HG03135 (cell line): ENCODE results near the gene S100A6.
"Not testable (repeated sequence)": the region's sequence is repeated elsewhere in the genome, so short reads cannot be mapped to it uniquely, and the experiment has no call there.

Experiments
- ATAC-seq: cut with Tn5 transposase; IDR thresholded peaks from one replicate; pipeline ENCODE4 v1.9.1; 2021; ENCODE audit warnings: mild to moderate bottlenecking, moderate library complexity; ENCODE audit not compliant: unreplicated experiment

Gene S100A6

GRCh38 chr1:153565529-153566374, 30.0 kb upstream of the S100A6 start, which contains the start of gene S100A2:
S100A2 (minus strand) TSS chr1:153565844; CDS start chr1:153563877, 1,967 bp downstream.
- no peak for ATAC-seq

- no peak for ATAC-seq
Measured at GRCh38 chr1:153563991-153564390, 28.2 kb upstream of the S100A6 start.

- ATAC-seq = no peak
Measured at GRCh38 chr1:153563483-153563901, 27.7 kb upstream of the S100A6 start.

- not testable (repeated sequence) for ATAC-seq
Measured at GRCh38 chr1:153562021-153562420, 26.2 kb upstream of the S100A6 start.

- ATAC-seq = no peak
Measured at GRCh38 chr1:153561466-153561985, 25.7 kb upstream of the S100A6 start.

GRCh38 chr1:153560771-153561465, 25.1 kb upstream of the S100A6 start:
- no peak for ATAC-seq

- ATAC-seq = no peak
Measured at GRCh38 chr1:153560241-153560640, 24.4 kb upstream of the S100A6 start.

- ATAC-seq = no peak
Measured at GRCh38 chr1:153557877-153558276, 22.1 kb upstream of the S100A6 start.

- no peak for ATAC-seq
Measured at GRCh38 chr1:153556348-153556747, 20.6 kb upstream of the S100A6 start.

- no peak for ATAC-seq
Measured at GRCh38 chr1:153553830-153554541, 18.2 kb upstream of the S100A6 start.

- no peak for ATAC-seq
Measured at GRCh38 chr1:153553096-153553495, 17.3 kb upstream of the S100A6 start.

GRCh38 chr1:153552335-153552734, 16.5 kb upstream of the S100A6 start:
- ATAC-seq = no peak

- no peak for ATAC-seq
Measured at GRCh38 chr1:153550827-153551500, 15.2 kb upstream of the S100A6 start.

- ATAC-seq = no peak
Measured at GRCh38 chr1:153550398-153550758, 14.6 kb upstream of the S100A6 start.

GRCh38 chr1:153549741-153550397, 14.1 kb upstream of the S100A6 start:
- ATAC-seq = no peak

GRCh38 chr1:153548722-153549688, 13.2 kb upstream of the S100A6 start, which contains the start of gene S100A3:
S100A3 (minus strand) TSS chr1:153549258; CDS start chr1:153548485, 773 bp downstream.
- ATAC-seq = no peak

GRCh38 chr1:153547560-153548551, 12.1 kb upstream of the S100A6 start:
- ATAC-seq = no peak
